ENCODE measurements around the gene SKAP2. TPM values are rescaled to one million over a fixed set of nuclear protein-coding genes. Genes with fewer than 3 reads are reported as not detected.
A peak's percentile ranks its signal among the peaks of the same experiment; 100 is the strongest.

The SKAP2 gene
- total and polyA plus RNA-seq, 8 donors = 4.6 to 127 (median 9.6) TPM

DNA sequence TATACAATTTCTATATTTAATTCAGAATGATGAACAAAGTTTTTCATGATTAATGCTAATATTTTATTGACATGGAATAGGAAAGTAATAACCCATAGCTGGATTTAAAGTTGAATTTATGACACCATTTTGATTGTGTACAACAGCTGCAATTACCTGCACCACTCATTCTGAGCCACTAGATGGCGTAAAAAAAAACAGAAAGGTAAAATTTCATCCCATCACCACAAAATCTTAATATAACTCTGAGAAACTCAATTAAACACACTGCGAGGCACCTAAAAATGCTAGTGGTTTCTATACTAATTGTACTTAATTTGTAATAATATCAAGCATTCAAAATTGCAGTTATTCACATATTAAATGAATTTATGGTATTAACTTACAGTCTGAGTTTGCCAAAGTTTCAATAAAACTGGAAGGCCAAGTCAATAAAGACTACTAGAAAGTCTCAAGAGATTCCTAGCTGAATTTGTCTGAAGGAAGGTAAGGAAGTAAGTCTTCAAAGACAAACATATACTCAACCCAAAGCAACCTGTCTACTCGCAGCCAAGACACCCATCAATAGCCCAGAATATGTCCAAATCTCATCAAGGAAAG, 182.5 kb downstream of the SKAP2 start:
- H3K27ac ChIP-seq = no peak overlapping the region
- peaks cover 0 to 19% (median 0%) of the 10 kb centered on the region in 4 donors for H3K4me1 ChIP-seq
- H3K36me3 ChIP-seq = no peaks in the 10 kb centered on the region
- TF ChIP-seq POLR2AphosphoS5 (IDR thresholded peaks at IDR 0.05) = no peak
- TF ChIP-seq CTCF (IDR thresholded peaks at IDR 0.05) = peak in 5 of 7 experiments; percentile 18 to 63 (median 61)
- WGBS, 5 donors = 42 to 56% (median 51%) methylated on average over 3 of the region's 3 CpGs
- no peaks in the 10 kb centered on the region for H3K9me3 ChIP-seq
- peak in 1 of 2 donors; percentile 51 for DNase-seq
- no peak overlapping the region for H3K4me3 ChIP-seq
- intact Hi-C loops (cut with DNase I; ENCODE audit: low total_unique reads) = loop anchor here (5.0 kb wide), 1 partner anchor 480 kb away; no protein-coding TSS in a partner anchor
- no peaks in the 10 kb centered on the region for H3K27me3 ChIP-seq

GRCh38 chr7:26680587-26680986, 183.8 kb downstream of the SKAP2 start:
- no peaks in the 10 kb centered on the region for H3K9me3 ChIP-seq
- 76 to 94% (median 92%) methylated on average over 1 of the region's 1 CpG for WGBS, 5 donors
- no peak overlapping the region for H3K27ac ChIP-seq
- TF ChIP-seq EP300 (IDR thresholded peaks at IDR 0.05) (no peak), POLR2A (IDR thresholded peaks at IDR 0.05) (no peak), CTCF (IDR thresholded peaks at IDR 0.05) (no peak), POLR2AphosphoS5 (IDR thresholded peaks at IDR 0.05) (no peak)
- H3K4me1 ChIP-seq = peaks cover 0 to 8% (median 0%) of the 10 kb centered on the region in 4 donors
- no peaks in the 10 kb centered on the region for H3K27me3 ChIP-seq
- H3K36me3 ChIP-seq = no peaks in the 10 kb centered on the region
- intact Hi-C loops (cut with DNase I; ENCODE audit: low total_unique reads) = loop anchor here (5.0 kb wide), 1 partner anchor 482 kb away; no protein-coding TSS in a partner anchor
- no peak for DNase-seq
- no peak overlapping the region for H3K4me3 ChIP-seq

DNA sequence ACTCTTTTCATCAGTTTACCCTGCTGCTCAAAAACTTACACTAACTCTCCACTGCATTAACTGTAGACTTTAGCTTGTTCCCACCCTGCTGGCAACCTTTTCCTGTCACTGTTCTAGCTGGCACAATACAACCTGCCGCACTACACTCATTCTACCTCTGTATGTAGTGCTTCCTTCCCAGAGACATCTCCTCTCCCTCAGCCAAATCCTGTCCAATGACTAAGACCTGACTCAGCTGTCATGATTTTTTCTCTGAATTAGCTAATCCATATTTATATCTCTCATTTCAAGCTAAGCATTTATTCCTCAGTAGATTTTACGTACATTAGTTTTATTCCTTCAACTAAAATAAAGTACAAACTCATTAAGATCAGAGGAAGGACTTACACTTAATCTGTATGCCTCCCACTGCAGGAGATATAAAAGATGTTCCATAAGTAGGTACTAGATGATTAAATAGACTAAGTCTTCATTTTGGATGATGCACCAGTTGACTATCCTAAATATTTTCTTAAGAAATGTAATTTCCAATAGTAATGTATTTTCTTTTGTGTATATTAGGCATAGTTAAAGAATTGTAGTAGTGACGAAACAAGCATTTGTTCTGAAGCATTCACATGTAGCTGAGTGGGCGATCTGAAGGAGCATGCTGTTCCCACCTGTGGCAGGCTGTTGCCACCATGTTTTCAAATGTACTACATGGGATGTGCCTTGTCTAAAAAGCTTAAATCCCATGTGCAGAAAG, 189.1 kb downstream of the SKAP2 start:
- H3K4me3 ChIP-seq = no peak overlapping the region
- no peaks in the 10 kb centered on the region for H3K4me1 ChIP-seq
- TF ChIP-seq POLR2A (IDR thresholded peaks at IDR 0.05) (no peak), POLR2AphosphoS5 (IDR thresholded peaks at IDR 0.05) (no peak), EP300 (IDR thresholded peaks at IDR 0.05) (no peak), CTCF (IDR thresholded peaks at IDR 0.05) (no peak)
- no peaks in the 10 kb centered on the region for H3K9me3 ChIP-seq
- no peaks in the 10 kb centered on the region for H3K27me3 ChIP-seq
- WGBS, 5 donors = 91 to 93% (median 92%) methylated on average over 4 of the region's 4 CpGs
- H3K27ac ChIP-seq = no peak overlapping the region
- no peaks in the 10 kb centered on the region for H3K36me3 ChIP-seq
- DNase-seq = no peak
- intact Hi-C loops (cut with DNase I; ENCODE audit: low total_unique reads) = loop anchor here (10.0 kb wide), 1 partner anchor 781 kb away; no protein-coding TSS in a partner anchor

GRCh38 chr7:26673858-26674257, 190.5 kb downstream of the SKAP2 start:
- no peak for DNase-seq
- no peaks in the 10 kb centered on the region for H3K27me3 ChIP-seq
- no peak for TF ChIP-seq POLR2A (IDR thresholded peaks at IDR 0.05)
- TF ChIP-seq CTCF (IDR thresholded peaks at IDR 0.05) = no peak
- TF ChIP-seq POLR2AphosphoS5 (IDR thresholded peaks at IDR 0.05) = no peak
- TF ChIP-seq EP300 (IDR thresholded peaks at IDR 0.05) = no peak
- H3K36me3 ChIP-seq = no peaks in the 10 kb centered on the region
- no peak overlapping the region for H3K4me3 ChIP-seq
- intact Hi-C loops (cut with DNase I; ENCODE audit: low total_unique reads) = loop anchor here (10.0 kb wide), 1 partner anchor 779 kb away; no protein-coding TSS in a partner anchor
- H3K4me1 ChIP-seq = no peaks in the 10 kb centered on the region
- H3K27ac ChIP-seq = no peak overlapping the region
- no peaks in the 10 kb centered on the region for H3K9me3 ChIP-seq
- 86 to 92% (median 92%) methylated on average over 4 of the region's 4 CpGs for WGBS, 5 donors
